Endodermal cell (in vitro differentiated cells): ENCODE data around the gene NR0B2. TPM values are rescaled to one million over a fixed set of nuclear protein-coding genes. Genes with fewer than 3 reads are reported as not detected.

ENCODE experiments used
- DNase-seq: peaks from one replicate; pipeline ENCODE4 v3.0.0-alpha.2; 2017
- H3K27ac ChIP-seq: 2 replicates; pipeline ENCODE4 v1.5.1; 2013; ENCODE audit warnings: mild to moderate bottlenecking, low read depth, low read length, moderate library complexity
- H3K27me3 ChIP-seq: 2 replicates; pipeline ENCODE4 v1.6.1; 2013; ENCODE audit warnings: mild to moderate bottlenecking, low read length, moderate library complexity; ENCODE audit not compliant: insufficient read depth, control insufficient read depth, poor library complexity, severe bottlenecking
- H3K36me3 ChIP-seq: 2 replicates; pipeline ENCODE4 v1.7.0; 2013; ENCODE audit warnings: mild to moderate bottlenecking, low read length, moderate library complexity; ENCODE audit not compliant: control insufficient read depth, insufficient read depth
- H3K4me1 ChIP-seq: one replicate; pipeline ENCODE4 v1.7.0; 2013; ENCODE audit warnings: low read length; ENCODE audit not compliant: control insufficient read depth, insufficient read depth
- H3K4me3 ChIP-seq: 2 replicates; pipeline ENCODE4 v1.5.1; 2013; ENCODE audit warnings: mild to moderate bottlenecking, low read length, moderate library complexity
- H3K9ac ChIP-seq: 2 replicates; pipeline ENCODE4 v1.6.1; 2013; ENCODE audit warnings: mild to moderate bottlenecking, low read length, moderate library complexity; ENCODE audit not compliant: poor library complexity, severe bottlenecking; ENCODE audit errors: extremely low read depth
- H3K9me3 ChIP-seq: 2 replicates; pipeline ENCODE4 v1.6.1; 2013; ENCODE audit warnings: mild to moderate bottlenecking, low read length, moderate library complexity; ENCODE audit not compliant: control insufficient read depth
- H3K27ac Mint-ChIP-seq: 2 replicates; pipeline ENCODE4 v1.8.0; 2020; ENCODE audit warnings: mixed read lengths
- H3K27me3 Mint-ChIP-seq: 2 replicates; pipeline ENCODE4 v1.8.0; 2021; ENCODE audit warnings: mild to moderate bottlenecking, mixed read lengths; ENCODE audit not compliant: insufficient read depth
- H3K36me3 Mint-ChIP-seq: 2 replicates; pipeline ENCODE4 v1.8.0; 2020; ENCODE audit warnings: low read depth, mixed read lengths
- H3K4me1 Mint-ChIP-seq: 2 replicates; pipeline ENCODE4 v1.8.0; 2020; ENCODE audit warnings: mixed read lengths
- H3K4me3 Mint-ChIP-seq: 2 replicates; pipeline ENCODE4 v1.8.0; 2020; ENCODE audit warnings: mild to moderate bottlenecking, moderate library complexity, mixed read lengths
- H3K9me3 Mint-ChIP-seq: 2 replicates; pipeline ENCODE4 v1.8.0; 2020; ENCODE audit warnings: mild to moderate bottlenecking, mixed read lengths
- WGBS, 2 experiments: methylation state at CpG; one replicate each; pipeline versions ENCODE4 v1.1.5 to v1.1.7; 2013; ENCODE audit warnings: missing lambda C conversion rate in 2 of 2, mixed read lengths in 1 of 2; ENCODE audit not compliant: insufficient coverage in 1 of 2, insufficient read length in 1 of 2; 5-methylcytosine and 5-hydroxymethylcytosine counted together
- total RNA-seq, 2 donors: library from RNA; stranded (reverse); fragmentation: NEBNext Ultra II Directional in 1 of 2; extraction: Animal tissue kit (Norgen Biotek cat#: 25700) in 1 of 2; gene quantifications; 2 replicates in 1 of 2; 3 replicates in 1 of 2; pipeline ENCODE4 v1.2.1, GENCODE V29; 2021
- TF ChIP-seq, protein P1 (sequence below): fragments of 200-600 bp; sonication (generic); conservative IDR thresholded peaks from 2 replicates; pipeline ENCODE4 v1.5.0; 2021; ENCODE audit warnings: antibody characterized with exemption, mild to moderate bottlenecking

The NR0B2 gene
- total RNA-seq, 2 donors from 2014 or later = not detected

DNA sequence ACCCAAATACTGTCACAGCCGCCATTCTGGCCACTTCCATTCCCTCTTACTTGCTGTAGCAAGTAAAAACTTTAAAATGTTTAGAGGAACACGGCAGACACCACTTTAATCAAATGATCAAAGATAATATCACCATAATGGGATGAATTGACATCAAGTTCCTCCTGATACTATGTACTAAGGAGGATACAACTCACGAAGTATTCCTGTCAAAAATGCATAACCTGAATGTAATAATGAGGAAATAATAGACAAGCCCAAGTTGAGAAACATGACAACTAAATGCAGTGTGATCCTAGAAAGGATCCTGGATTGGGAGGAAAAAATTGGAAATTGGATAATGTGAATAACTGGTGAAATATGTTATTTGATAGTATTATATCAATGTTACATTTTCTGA lies 42.5 kb upstream of the NR0B2 start:
- Histone ChIP-seq H3K4me3 (no peak overlapping the region), H3K9me3 (no peaks in the 10 kb centered on the region), H3K27me3 (peaks cover 25% of the 10 kb centered on the region), H3K4me1 (no peaks in the 10 kb centered on the region), H3K27ac (no peak overlapping the region), H3K36me3 (peaks cover 3% of the 10 kb centered on the region), H3K9ac (no peak overlapping the region)
- DNase-seq = no peak
- peaks cover 6% of the 10 kb centered on the region for H3K9me3 Mint-ChIP-seq
- peaks cover 13% of the 10 kb centered on the region for H3K4me1 Mint-ChIP-seq
- WGBS, 2 experiments = 80 to 93% methylated on average over 2 to 3 of the region's 3 CpGs
- no peak overlapping the region for H3K4me3 Mint-ChIP-seq
- no peak overlapping the region for H3K27ac Mint-ChIP-seq
- H3K27me3 Mint-ChIP-seq = no peaks in the 10 kb centered on the region
- peaks cover 28% of the 10 kb centered on the region for H3K36me3 Mint-ChIP-seq
- TF ChIP-seq, protein P1, sequence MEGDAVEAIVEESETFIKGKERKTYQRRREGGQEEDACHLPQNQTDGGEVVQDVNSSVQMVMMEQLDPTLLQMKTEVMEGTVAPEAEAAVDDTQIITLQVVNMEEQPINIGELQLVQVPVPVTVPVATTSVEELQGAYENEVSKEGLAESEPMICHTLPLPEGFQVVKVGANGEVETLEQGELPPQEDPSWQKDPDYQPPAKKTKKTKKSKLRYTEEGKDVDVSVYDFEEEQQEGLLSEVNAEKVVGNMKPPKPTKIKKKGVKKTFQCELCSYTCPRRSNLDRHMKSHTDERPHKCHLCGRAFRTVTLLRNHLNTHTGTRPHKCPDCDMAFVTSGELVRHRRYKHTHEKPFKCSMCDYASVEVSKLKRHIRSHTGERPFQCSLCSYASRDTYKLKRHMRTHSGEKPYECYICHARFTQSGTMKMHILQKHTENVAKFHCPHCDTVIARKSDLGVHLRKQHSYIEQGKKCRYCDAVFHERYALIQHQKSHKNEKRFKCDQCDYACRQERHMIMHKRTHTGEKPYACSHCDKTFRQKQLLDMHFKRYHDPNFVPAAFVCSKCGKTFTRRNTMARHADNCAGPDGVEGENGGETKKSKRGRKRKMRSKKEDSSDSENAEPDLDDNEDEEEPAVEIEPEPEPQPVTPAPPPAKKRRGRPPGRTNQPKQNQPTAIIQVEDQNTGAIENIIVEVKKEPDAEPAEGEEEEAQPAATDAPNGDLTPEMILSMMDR = no peak

DNA sequence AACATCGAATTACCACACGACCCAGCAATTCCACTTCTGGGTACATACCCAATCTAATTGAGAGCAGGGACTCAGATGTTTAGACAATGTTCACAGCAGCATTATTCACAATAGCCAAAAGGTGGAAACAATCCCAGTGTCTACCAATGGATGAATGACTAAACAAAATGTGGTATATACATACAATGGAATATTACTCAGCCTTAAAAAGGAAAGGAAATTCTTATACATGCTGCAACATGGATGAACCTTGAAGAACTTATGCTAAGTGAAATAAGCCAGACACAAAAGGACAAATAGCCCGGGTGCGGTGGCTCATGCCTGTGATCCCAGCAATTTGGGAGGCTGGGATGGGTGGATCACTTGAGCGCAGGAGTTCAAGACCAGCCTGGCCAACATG lies 39.6 kb upstream of the NR0B2 start:
- H3K27me3 Mint-ChIP-seq = no peaks in the 10 kb centered on the region
- Histone ChIP-seq H3K9me3 (no peaks in the 10 kb centered on the region), H3K4me3 (no peak overlapping the region), H3K27ac (no peak overlapping the region), H3K9ac (no peak overlapping the region), H3K36me3 (peaks cover 11% of the 10 kb centered on the region), H3K4me1 (no peaks in the 10 kb centered on the region), H3K27me3 (peaks cover 1% of the 10 kb centered on the region)
- 92 to 97% methylated on average over 2 to 5 of the region's 5 CpGs for WGBS, 2 experiments
- peaks cover 5% of the 10 kb centered on the region for H3K4me1 Mint-ChIP-seq
- H3K9me3 Mint-ChIP-seq = peaks cover 6% of the 10 kb centered on the region
- no peak overlapping the region for H3K4me3 Mint-ChIP-seq
- TF ChIP-seq, protein P1 = no peak
- no peak for DNase-seq
- H3K27ac Mint-ChIP-seq = no peak overlapping the region
- H3K36me3 Mint-ChIP-seq = peaks cover 40% of the 10 kb centered on the region

DNA sequence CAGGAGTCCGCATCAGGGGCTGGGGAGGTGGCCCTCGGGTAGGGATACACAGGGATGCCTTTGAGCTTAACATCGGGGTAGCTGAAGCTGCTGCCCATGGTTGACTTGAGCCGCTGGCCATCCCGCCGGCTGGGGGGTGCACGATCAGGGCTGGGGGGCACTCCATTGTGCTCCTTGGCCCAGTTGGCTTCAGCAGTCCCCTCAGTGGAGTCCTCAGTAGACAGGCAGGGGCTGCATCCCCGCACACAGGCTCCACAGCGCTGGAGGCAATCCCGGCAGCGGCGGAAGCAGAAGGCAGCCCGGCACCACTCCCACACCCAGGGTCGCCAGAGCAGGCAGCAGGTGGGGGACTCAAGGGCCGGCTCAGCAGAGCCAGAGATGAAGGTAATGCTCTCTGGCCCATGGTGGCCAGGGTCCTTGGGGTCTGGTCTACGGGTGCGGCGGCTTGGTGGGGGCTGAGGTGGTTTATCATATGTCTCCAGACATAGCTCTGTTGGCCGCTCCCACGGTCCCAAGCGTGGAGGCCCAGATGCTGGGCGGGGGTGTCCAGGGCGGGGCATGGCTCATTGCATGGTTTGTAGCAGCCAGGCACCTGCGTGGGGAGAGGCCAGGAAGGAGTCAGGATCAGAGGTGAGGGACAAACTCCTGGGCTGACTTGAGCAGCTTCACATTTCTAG lies 38.2 kb upstream of the NR0B2 start:
- H3K9me3 Mint-ChIP-seq = peaks cover 6% of the 10 kb centered on the region
- H3K4me1 Mint-ChIP-seq = peaks cover 5% of the 10 kb centered on the region
- TF ChIP-seq, protein P1 = no peak
- WGBS, 2 experiments = 92 to 96% methylated on average over 19 to 24 of the region's 24 CpGs
- no peak overlapping the region for H3K27ac Mint-ChIP-seq
- Histone ChIP-seq H3K4me1 (no peaks in the 10 kb centered on the region), H3K9ac (no peak overlapping the region), H3K4me3 (no peak overlapping the region), H3K27me3 (no peaks in the 10 kb centered on the region), H3K27ac (no peak overlapping the region), H3K36me3 (peaks cover 16% of the 10 kb centered on the region), H3K9me3 (no peaks in the 10 kb centered on the region)
- H3K4me3 Mint-ChIP-seq = no peak overlapping the region
- no peaks in the 10 kb centered on the region for H3K27me3 Mint-ChIP-seq
- H3K36me3 Mint-ChIP-seq = peaks cover 38% of the 10 kb centered on the region
- DNase-seq = no peak
